GM23338 (cell line): ENCODE data around the gene TAPBP. TPM values are rescaled to one million over a fixed set of nuclear protein-coding genes. Genes with fewer than 3 reads are reported as not detected.

Experiments
- ATAC-seq: fragments of 200-7000 bp; cut with Tn5 transposase; 3 replicates; pipeline ENCODE4 v1.9.1; 2020
- DNase-seq: peaks from one replicate; pipeline ENCODE4 v3.0.0-alpha.2; 2015; ENCODE audit warnings: low spot score
- H2AFZ ChIP-seq: fragments of 200-600 bp; sonication (generic); 2 replicates; pipeline ENCODE4 v1.8.0; 2016; ENCODE audit warnings: antibody characterized with exemption, mild to moderate bottlenecking, moderate library complexity
- H3F3A ChIP-seq: fragments of 200-600 bp; sonication (generic); replicated peaks from 2 replicates; pipeline ENCODE4 v1.8.0; 2017; ENCODE audit warnings: antibody characterized with exemption, mixed run types, low read depth
- H3K27ac ChIP-seq: fragments of 200-600 bp; sonication (generic); 2 replicates; pipeline ENCODE4 v1.6.1; 2016; ENCODE audit warnings: low read depth
- H3K27me3 ChIP-seq: fragments of 200-600 bp; sonication (generic); 2 replicates; pipeline ENCODE4 v1.8.0; 2016; ENCODE audit warnings: mild to moderate bottlenecking, mixed run types, moderate library complexity; ENCODE audit not compliant: insufficient read depth
- H3K36me3 ChIP-seq: fragments of 200-600 bp; sonication (generic); 2 replicates; pipeline ENCODE4 v1.8.0; 2016; ENCODE audit warnings: mild to moderate bottlenecking; ENCODE audit not compliant: insufficient read depth
- H3K4me1 ChIP-seq: fragments of 200-600 bp; sonication (generic); 2 replicates; pipeline ENCODE4 v1.8.0; 2016; ENCODE audit warnings: mild to moderate bottlenecking, moderate library complexity; ENCODE audit not compliant: insufficient read depth
- H3K4me2 ChIP-seq: fragments of 200-600 bp; sonication (generic); 2 replicates; pipeline ENCODE4 v1.7.1; 2017; ENCODE audit warnings: mixed run types
- H3K4me3 ChIP-seq: fragments of 200-600 bp; sonication (generic); 2 replicates; pipeline ENCODE4 v1.6.1; 2016; ENCODE audit warnings: mixed run types
- H3K79me2 ChIP-seq: fragments of 200-600 bp; sonication (generic); replicated peaks from 2 replicates; pipeline ENCODE4 v1.8.0; 2017; ENCODE audit warnings: mild to moderate bottlenecking; ENCODE audit not compliant: insufficient read depth
- H3K9me2 ChIP-seq: fragments of 200-600 bp; sonication (generic); 2 replicates; pipeline ENCODE4 v1.8.0; 2017; ENCODE audit not compliant: insufficient read depth
- H4K20me1 ChIP-seq: fragments of 200-600 bp; sonication (generic); replicated peaks from 2 replicates; pipeline ENCODE4 v1.8.0; 2017; ENCODE audit warnings: mild to moderate bottlenecking; ENCODE audit not compliant: insufficient read depth
- H3K27ac Mint-ChIP-seq: 2 replicates; pipeline ENCODE4 v1.8.0; 2020; ENCODE audit warnings: inconsistent platforms, mild to moderate bottlenecking, moderate library complexity, mixed read lengths
- H3K27me3 Mint-ChIP-seq: 3 replicates; pipeline ENCODE4 v1.8.0; 2022; ENCODE audit warnings: low read depth, mild to moderate bottlenecking, moderate library complexity, mixed read lengths, inconsistent platforms; ENCODE audit not compliant: insufficient read depth, poor library complexity
- H3K36me3 Mint-ChIP-seq: 3 replicates; pipeline ENCODE4 v1.8.0; 2021; ENCODE audit warnings: low read depth, mild to moderate bottlenecking, inconsistent platforms, moderate library complexity, mixed read lengths
- H3K4me1 Mint-ChIP-seq: 3 replicates; pipeline ENCODE4 v1.8.0; 2020; ENCODE audit warnings: mild to moderate bottlenecking, inconsistent platforms, mixed read lengths
- H3K4me3 Mint-ChIP-seq: 3 replicates; pipeline ENCODE4 v1.8.0; 2021; ENCODE audit warnings: moderate library complexity, mild to moderate bottlenecking, inconsistent platforms, mixed read lengths
- H3K9me3 Mint-ChIP-seq: 3 replicates; pipeline ENCODE4 v1.8.0; 2020; ENCODE audit warnings: moderate library complexity, mild to moderate bottlenecking, inconsistent platforms, mixed read lengths
- CREB1 ChIP-seq: fragments of 250-450 bp; sonication (Bioruptor Pico); IDR thresholded peaks from 2 replicates; pipeline ENCODE4 v1.5.0; 2020; ENCODE audit warnings: low read depth, mild to moderate bottlenecking, moderate library complexity
- EZH2 ChIP-seq: fragments of 200-600 bp; sonication (generic); IDR thresholded peaks from one replicate; pipeline ENCODE4 v1.8.0; 2017; ENCODE audit warnings: antibody characterized with exemption, mild to moderate bottlenecking, low read depth; ENCODE audit not compliant: unreplicated experiment
- EZH2phosphoT487 ChIP-seq: fragments of 200-600 bp; sonication (generic); IDR thresholded peaks from one replicate; pipeline ENCODE4 v1.8.1; 2018; ENCODE audit warnings: antibody characterized with exemption; ENCODE audit not compliant: unreplicated experiment
- JUNB ChIP-seq: IDR thresholded peaks from one replicate; pipeline ENCODE4 v1.6.1; 2016; ENCODE audit warnings: antibody characterized with exemption; ENCODE audit not compliant: unreplicated experiment
- NANOG ChIP-seq: IDR thresholded peaks from 2 replicates; pipeline ENCODE4 v1.6.1; 2016; ENCODE audit warnings: antibody characterized with exemption, borderline replicate concordance
- POLR2AphosphoS5 ChIP-seq: IDR thresholded peaks from 2 replicates; pipeline ENCODE4 v1.6.1; 2016; ENCODE audit warnings: antibody characterized with exemption, low read depth
- polyA plus RNA-seq: library from polyadenylated mRNA; unstranded; fragments of >200 nt; fragmentation: Nextera tagmentation; extraction: Ambion mirVana; gene quantifications from 2 replicates; pipeline ENCODE4 v1.2.1, GENCODE V29; 2016
- total RNA-seq: library from RNA; depleted of rRNA; stranded (reverse); fragments of >200 nt; shearing (Covaris generic); gene quantifications from 2 replicates; pipeline ENCODE4 v1.2.3, GENCODE V29; 2014
- TF ChIP-seq, protein P1 (sequence below): IDR thresholded peaks from 2 replicates; pipeline ENCODE4 v1.6.1; 2016; ENCODE audit warnings: antibody characterized with exemption
- TF ChIP-seq, protein P2 (sequence below): IDR thresholded peaks from one replicate; pipeline ENCODE4 v1.6.1; 2018; ENCODE audit warnings: antibody characterized with exemption; ENCODE audit not compliant: unreplicated experiment

Gene TAPBP
- total and polyA plus RNA-seq, 2 experiments from 2014 or later, result 19.9 to 37.5 TPM

DNA sequence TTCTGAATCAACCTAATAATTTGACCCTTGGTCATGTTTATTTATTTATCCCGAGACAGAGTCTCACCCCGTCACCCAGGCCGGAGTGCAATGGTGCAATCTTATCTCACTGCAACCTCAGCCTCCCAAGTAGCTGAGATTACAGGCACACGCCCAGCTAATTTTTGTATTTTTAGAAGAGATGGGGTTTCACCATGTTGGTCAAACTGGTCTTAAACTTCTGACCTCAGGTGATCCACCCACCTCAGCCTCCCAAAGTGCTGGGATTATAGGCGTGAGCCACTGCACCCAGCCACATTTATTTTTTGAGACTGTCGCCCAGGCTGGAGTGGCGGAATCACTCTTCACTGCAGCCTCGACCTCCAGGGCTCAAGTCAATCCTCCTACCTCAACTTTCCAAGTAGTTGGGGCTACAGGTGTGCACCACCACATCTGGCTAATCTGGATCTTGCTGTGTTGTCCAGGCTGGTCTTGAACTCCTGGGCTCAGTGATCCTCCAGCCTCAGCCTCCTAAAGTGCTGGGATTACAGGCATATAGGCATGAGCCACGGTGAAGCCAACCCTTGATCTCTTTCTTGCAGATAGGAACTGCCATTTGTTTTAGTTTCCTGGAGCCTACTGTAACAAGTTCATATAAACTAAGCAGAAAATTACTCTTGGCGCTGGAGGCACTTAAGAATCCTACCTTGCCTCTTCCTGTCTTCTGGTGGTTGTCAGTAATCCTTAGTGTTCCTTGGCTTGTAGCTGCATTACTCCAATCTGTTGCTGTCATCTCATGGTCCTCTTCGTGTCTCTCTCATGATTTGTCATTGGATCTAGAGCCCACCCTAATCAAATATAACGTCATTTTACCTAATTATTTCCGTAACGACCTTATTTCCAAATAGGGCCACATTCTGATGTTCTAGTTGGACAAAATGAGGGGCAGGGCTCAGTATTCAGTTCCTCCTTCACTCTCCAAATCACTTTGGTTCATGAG is 39.7 kb downstream of the TAPBP start:
- peak overlapping the region; percentile 96 for H3K27ac ChIP-seq
- H3K27ac Mint-ChIP-seq, result peak overlapping the region; percentile 100

DNA sequence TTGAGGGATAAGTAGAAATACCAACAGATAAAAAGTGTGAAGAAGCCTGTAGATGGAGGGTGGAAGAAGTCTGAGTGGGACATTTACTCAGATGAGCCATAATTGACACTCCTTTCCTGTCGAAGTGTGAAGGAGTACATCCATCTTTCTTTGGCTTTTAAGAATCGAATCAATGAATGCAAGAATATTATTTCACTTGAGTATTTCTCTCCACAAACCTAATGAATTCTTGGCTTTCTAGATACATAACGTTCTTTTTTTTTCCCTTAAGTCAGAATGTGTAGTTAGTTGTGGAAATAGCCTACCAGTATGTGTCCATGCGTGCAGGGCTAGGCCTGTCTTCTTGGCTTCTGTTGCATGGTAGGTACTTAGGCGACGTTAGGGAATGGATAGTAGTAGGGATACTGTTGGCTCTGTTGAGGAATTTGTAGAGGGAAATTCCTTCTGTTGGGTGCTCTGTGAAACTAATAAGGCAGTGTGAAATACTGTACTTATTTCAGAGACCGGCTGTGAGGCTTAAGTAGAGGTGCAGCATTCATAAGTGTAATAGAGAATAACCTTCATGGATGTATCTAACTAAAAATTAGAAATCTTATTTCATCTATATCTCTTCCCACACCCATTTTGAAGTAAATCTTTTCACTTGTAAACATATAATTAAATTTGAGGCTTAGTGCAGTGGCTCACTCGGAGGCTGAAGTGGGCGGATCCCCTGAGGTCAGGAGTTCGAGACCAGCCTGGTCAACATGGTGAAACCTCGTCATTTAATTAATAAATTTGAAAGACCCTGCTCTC is 40.6 kb downstream of the TAPBP start:
- no peak overlapping the region for H2AFZ ChIP-seq
- ATAC-seq (no peak), DNase-seq (no peak)
- no peaks in the 10 kb centered on the region for H3K27me3 ChIP-seq
- peaks cover 49% of the 10 kb centered on the region for H3K36me3 ChIP-seq
- peak overlapping the region; percentile 100 for H3K4me2 ChIP-seq
- peaks cover 39% of the 10 kb centered on the region for H3K4me1 Mint-ChIP-seq
- H3K27me3 Mint-ChIP-seq, result peaks cover 35% of the 10 kb centered on the region
- H3K9me2 ChIP-seq, result no peaks in the 10 kb centered on the region
- H3K4me3 Mint-ChIP-seq, result peak overlapping the region; percentile 97
- peaks cover 36% of the 10 kb centered on the region for H4K20me1 ChIP-seq
- H3K4me3 ChIP-seq, result peak overlapping the region; percentile 99
- H3K4me1 ChIP-seq, result peaks cover 48% of the 10 kb centered on the region
- H3K9me3 Mint-ChIP-seq, result peaks cover 6% of the 10 kb centered on the region; the same call in 1 of the 3 replicates
- H3K27ac Mint-ChIP-seq, result peak overlapping the region; percentile 100
- peaks cover 53% of the 10 kb centered on the region for H3K79me2 ChIP-seq
- peaks cover 62% of the 10 kb centered on the region for H3K36me3 Mint-ChIP-seq
- H3K27ac ChIP-seq, result peak overlapping the region; percentile 96
- peaks cover 62% of the 10 kb centered on the region for H3F3A ChIP-seq
- TF ChIP-seq POLR2AphosphoS5 (no peak), NANOG (no peak), EZH2 (no peak), EZH2phosphoT487 (no peak), JUNB (no peak), CREB1 (CRISPR knock-in tag) (no peak)
- TF ChIP-seq, protein P1, sequence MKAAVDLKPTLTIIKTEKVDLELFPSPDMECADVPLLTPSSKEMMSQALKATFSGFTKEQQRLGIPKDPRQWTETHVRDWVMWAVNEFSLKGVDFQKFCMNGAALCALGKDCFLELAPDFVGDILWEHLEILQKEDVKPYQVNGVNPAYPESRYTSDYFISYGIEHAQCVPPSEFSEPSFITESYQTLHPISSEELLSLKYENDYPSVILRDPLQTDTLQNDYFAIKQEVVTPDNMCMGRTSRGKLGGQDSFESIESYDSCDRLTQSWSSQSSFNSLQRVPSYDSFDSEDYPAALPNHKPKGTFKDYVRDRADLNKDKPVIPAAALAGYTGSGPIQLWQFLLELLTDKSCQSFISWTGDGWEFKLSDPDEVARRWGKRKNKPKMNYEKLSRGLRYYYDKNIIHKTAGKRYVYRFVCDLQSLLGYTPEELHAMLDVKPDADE, result no peak
- TF ChIP-seq, protein P2, sequence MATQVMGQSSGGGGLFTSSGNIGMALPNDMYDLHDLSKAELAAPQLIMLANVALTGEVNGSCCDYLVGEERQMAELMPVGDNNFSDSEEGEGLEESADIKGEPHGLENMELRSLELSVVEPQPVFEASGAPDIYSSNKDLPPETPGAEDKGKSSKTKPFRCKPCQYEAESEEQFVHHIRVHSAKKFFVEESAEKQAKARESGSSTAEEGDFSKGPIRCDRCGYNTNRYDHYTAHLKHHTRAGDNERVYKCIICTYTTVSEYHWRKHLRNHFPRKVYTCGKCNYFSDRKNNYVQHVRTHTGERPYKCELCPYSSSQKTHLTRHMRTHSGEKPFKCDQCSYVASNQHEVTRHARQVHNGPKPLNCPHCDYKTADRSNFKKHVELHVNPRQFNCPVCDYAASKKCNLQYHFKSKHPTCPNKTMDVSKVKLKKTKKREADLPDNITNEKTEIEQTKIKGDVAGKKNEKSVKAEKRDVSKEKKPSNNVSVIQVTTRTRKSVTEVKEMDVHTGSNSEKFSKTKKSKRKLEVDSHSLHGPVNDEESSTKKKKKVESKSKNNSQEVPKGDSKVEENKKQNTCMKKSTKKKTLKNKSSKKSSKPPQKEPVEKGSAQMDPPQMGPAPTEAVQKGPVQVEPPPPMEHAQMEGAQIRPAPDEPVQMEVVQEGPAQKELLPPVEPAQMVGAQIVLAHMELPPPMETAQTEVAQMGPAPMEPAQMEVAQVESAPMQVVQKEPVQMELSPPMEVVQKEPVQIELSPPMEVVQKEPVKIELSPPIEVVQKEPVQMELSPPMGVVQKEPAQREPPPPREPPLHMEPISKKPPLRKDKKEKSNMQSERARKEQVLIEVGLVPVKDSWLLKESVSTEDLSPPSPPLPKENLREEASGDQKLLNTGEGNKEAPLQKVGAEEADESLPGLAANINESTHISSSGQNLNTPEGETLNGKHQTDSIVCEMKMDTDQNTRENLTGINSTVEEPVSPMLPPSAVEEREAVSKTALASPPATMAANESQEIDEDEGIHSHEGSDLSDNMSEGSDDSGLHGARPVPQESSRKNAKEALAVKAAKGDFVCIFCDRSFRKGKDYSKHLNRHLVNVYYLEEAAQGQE, result no peak

More for the DNA sequence above, 39.7 kb downstream of the TAPBP start:
- DNase-seq (no peak), ATAC-seq (no peak)
- Histone ChIP-seq H3K79me2 (peaks cover 53% of the 10 kb centered on the region), H4K20me1 (peaks cover 36% of the 10 kb centered on the region), H3K36me3 (peaks cover 42% of the 10 kb centered on the region), H3K4me3 (peak overlapping the region; percentile 99), H2AFZ (no peak overlapping the region), H3F3A (peaks cover 66% of the 10 kb centered on the region), H3K27me3 (no peaks in the 10 kb centered on the region), H3K9me2 (no peaks in the 10 kb centered on the region), H3K4me2 (peak overlapping the region; percentile 100), H3K4me1 (peaks cover 50% of the 10 kb centered on the region)
- peaks cover 6% of the 10 kb centered on the region; the same call in 1 of the 3 replicates for H3K9me3 Mint-ChIP-seq
- H3K27me3 Mint-ChIP-seq, result peaks cover 35% of the 10 kb centered on the region
- TF ChIP-seq, protein P2, result no peak
- peak; percentile 42 for TF ChIP-seq POLR2AphosphoS5
- peaks cover 39% of the 10 kb centered on the region for H3K4me1 Mint-ChIP-seq
- H3K36me3 Mint-ChIP-seq, result peaks cover 63% of the 10 kb centered on the region
- peak overlapping the region; percentile 97 for H3K4me3 Mint-ChIP-seq
